ENCODE data around the gene HOXB3. TPM values are rescaled to one million over a fixed set of nuclear protein-coding genes. Genes with fewer than 3 reads are reported as not detected.

Gene HOXB3
- polyA plus RNA-seq, 1 of the 3 experiments (the other 2 are of a cell fraction) = 0.46 TPM

- Histone ChIP-seq H3K9ac (no peak overlapping the region), H3K27ac (ENCODE audit: low read depth in 2 of 2, low read length in 1 of 2) (no peak overlapping the region), H3F3A (replicated peaks; ENCODE audit: insufficient read depth) (peaks cover 4% of the 10 kb centered on the region), H3K79me2 (ENCODE audit: insufficient read depth) (no peaks in the 10 kb centered on the region), H3K4me1 (ENCODE audit: control insufficient read depth in 1 of 2, insufficient read depth in 2 of 2, low read depth in 1 of 2, low read length in 1 of 2) (0 out of 4 replicates have a peak, but pooled peaks cover 0 to 4% of the 10 kb centered on the region in 2 experiments), H3K36me3 (replicated peaks in 1 of 2; ENCODE audit: control insufficient read depth in 1 of 2, insufficient read depth in 2 of 2, low read length in 1 of 2) (no peaks in the 10 kb centered on the region), H3K27me3 (ENCODE audit: insufficient read depth) (peaks cover 98% of the 10 kb centered on the region), H3K4me3 (ENCODE audit: low read depth in 2 of 2, low read length in 1 of 2) (no peak overlapping the region), H4K20me1 (ENCODE audit: insufficient read depth) (peaks cover 20% of the 10 kb centered on the region; the same call in 1 of the 2 replicates), H3K9me2 (no peaks in the 10 kb centered on the region), H2AFZ (ENCODE audit: low read depth) (no peak overlapping the region), H3K4me2 (no peak overlapping the region), H3K9me3 (no peaks in the 10 kb centered on the region)
- DNase-seq = no peak
- CTCF ChIA-PET = interaction anchor here (0.6 to 1.6 kb wide), 2 partner anchors 10 to 22 kb away, joined by 3 to 6 read pairs; no protein-coding TSS in a partner anchor
- POLR2A ChIA-PET = no interaction called here
- WGBS (ENCODE audit: low lambda C conversion rate) = 22% methylated on average over 25 of the region's 26 CpGs
- no peak for TF ChIP-seq USF2 (IDR thresholded peaks at IDR 0.05; ENCODE audit: borderline replicate concordance, low read depth, low read length)
- TF ChIP-seq EZH2phosphoT487 (IDR thresholded peaks at IDR 0.05; ENCODE audit: borderline replicate concordance, low read depth) = no peak
- TF ChIP-seq PBX3 (IDR thresholded peaks at IDR 0.05) = no peak
- no peak for TF ChIP-seq EP300 (IDR thresholded peaks at IDR 0.05; ENCODE audit: borderline replicate concordance in 1 of 2, low read depth in 1 of 2, low read length in 1 of 2)
- no peak for TF ChIP-seq YY1 (IDR thresholded peaks at IDR 0.05; ENCODE audit: low read depth)
- TF ChIP-seq MAX (IDR thresholded peaks at IDR 0.05; ENCODE audit: low read depth) = no peak
- no peak for TF ChIP-seq CTCF (IDR thresholded peaks at IDR 0.05)
Observed at GRCh38 chr17:48596735-48597527, 6.9 kb upstream of the HOXB3 start.

- Histone ChIP-seq H3K9me3 (no peaks in the 10 kb centered on the region), H4K20me1 (ENCODE audit: insufficient read depth) (peaks cover 14% of the 10 kb centered on the region; the same call in 1 of the 2 replicates), H3K4me3 (ENCODE audit: low read depth in 2 of 2, low read length in 1 of 2) (no peak overlapping the region), H3K79me2 (ENCODE audit: insufficient read depth) (no peaks in the 10 kb centered on the region), H3K4me2 (no peak overlapping the region), H3F3A (replicated peaks; ENCODE audit: insufficient read depth) (peaks cover 4% of the 10 kb centered on the region), H3K9ac (no peak overlapping the region), H2AFZ (ENCODE audit: low read depth) (no peak overlapping the region), H3K27me3 (ENCODE audit: insufficient read depth) (peaks cover 98% of the 10 kb centered on the region), H3K4me1 (ENCODE audit: control insufficient read depth in 1 of 2, insufficient read depth in 2 of 2, low read depth in 1 of 2, low read length in 1 of 2) (0 out of 4 replicates have a peak, but pooled peaks cover 0 to 4% of the 10 kb centered on the region in 2 experiments), H3K9me2 (no peaks in the 10 kb centered on the region), H3K36me3 (replicated peaks in 1 of 2; ENCODE audit: control insufficient read depth in 1 of 2, insufficient read depth in 2 of 2, low read length in 1 of 2) (no peaks in the 10 kb centered on the region), H3K27ac (ENCODE audit: low read depth in 2 of 2, low read length in 1 of 2) (no peak overlapping the region)
- ChIA-PET CTCF (interaction anchor here (0.6 to 3.7 kb wide), 7 partner anchors 10 to 440 kb away, joined by 3 to 20 read pairs (median 4); partner anchors contain the start of gene HOXB8), POLR2A (no interaction called here)
- no peak for DNase-seq
- 11% methylated on average over 43 of the region's 54 CpGs for WGBS (ENCODE audit: low lambda C conversion rate)
- TF ChIP-seq NRF1 (IDR thresholded peaks at IDR 0.05; ENCODE audit: low read depth, low read length) (no peak), ZBTB33 (IDR thresholded peaks at IDR 0.05; ENCODE audit: borderline replicate concordance, low read depth) (no peak), CTCF (IDR thresholded peaks at IDR 0.05) (no peak), JUND (IDR thresholded peaks at IDR 0.05) (no peak), USF1 (IDR thresholded peaks at IDR 0.05; ENCODE audit: borderline replicate concordance, low read depth) (no peak), MEF2A (IDR thresholded peaks at IDR 0.05; ENCODE audit: borderline replicate concordance, low read depth) (no peak), SMC3 (IDR thresholded peaks at IDR 0.05; ENCODE audit: low read depth, low read length) (no peak), MXI1 (IDR thresholded peaks at IDR 0.05; ENCODE audit: low read depth, low read length) (no peak)
Observed at GRCh38 chr17:48596000-48596734, 6.1 kb upstream of the HOXB3 start.
